Activated gamma-delta T cell treated with anti-CD3 and anti-CD28 coated beads, Interleukin-2, amount 50 U/mL, for 16 hours (primary cell): ENCODE measurements around the gene CACNA1D.

Experiments used
- DNase-seq: peaks from one replicate; pipeline ENCODE4 v3.0.0-alpha.2; 2020; ENCODE audit warnings: low read depth

Gene CACNA1D

GRCh38 chr3:53691349-53691748, 196.9 kb downstream of the CACNA1D start:
- no peak for DNase-seq

- DNase-seq: no peak
Measured at GRCh38 chr3:53691885-53692284, 197.5 kb downstream of the CACNA1D start.

GRCh38 chr3:53693451-53693850, 199.0 kb downstream of the CACNA1D start:
- DNase-seq: no peak

GRCh38 chr3:53694046-53694445, 199.6 kb downstream of the CACNA1D start:
- DNase-seq: no peak

GRCh38 chr3:53694666-53695323, 200.4 kb downstream of the CACNA1D start:
- no peak for DNase-seq

GRCh38 chr3:53695324-53695690, 200.9 kb downstream of the CACNA1D start:
- DNase-seq: no peak

- no peak for DNase-seq
Measured at GRCh38 chr3:53696401-53697172, 202.2 kb downstream of the CACNA1D start.

- no peak for DNase-seq
Measured at GRCh38 chr3:53700441-53700840, 206.0 kb downstream of the CACNA1D start.

- no peak for DNase-seq
Measured at GRCh38 chr3:53702776-53703530, 208.5 kb downstream of the CACNA1D start.

GRCh38 chr3:53703630-53704362, 209.4 kb downstream of the CACNA1D start:
- DNase-seq: no peak

- DNase-seq: no peak
Measured at GRCh38 chr3:53704363-53704725, 209.9 kb downstream of the CACNA1D start.

- no peak for DNase-seq
Measured at GRCh38 chr3:53705024-53705745, 210.8 kb downstream of the CACNA1D start.

- DNase-seq: no peak
Measured at GRCh38 chr3:53705774-53706173, 211.4 kb downstream of the CACNA1D start.

- DNase-seq: no peak
Measured at GRCh38 chr3:53707222-53707621, 212.8 kb downstream of the CACNA1D start.

- DNase-seq: no peak
Measured at GRCh38 chr3:53708001-53708621, 213.7 kb downstream of the CACNA1D start.

GRCh38 chr3:53709256-53709655, 214.8 kb downstream of the CACNA1D start:
- DNase-seq: no peak

GRCh38 chr3:53709860-53710674, 215.7 kb downstream of the CACNA1D start:
- DNase-seq: peak; percentile 19

- DNase-seq: no peak
Measured at GRCh38 chr3:53711387-53711786, 217.0 kb downstream of the CACNA1D start.

- no peak for DNase-seq
Measured at GRCh38 chr3:53712817-53713388, 218.5 kb downstream of the CACNA1D start.

GRCh38 chr3:53713626-53714025, 219.2 kb downstream of the CACNA1D start:
- no peak for DNase-seq
